Heart left ventricle (tissue), 16 donors: ENCODE results near the gene TRMT1. TPM values are rescaled to one million over a fixed set of nuclear protein-coding genes. Genes with fewer than 3 reads are reported as not detected.

Experiments
- ATAC-seq, 4 donors: fragments of 200-7000 bp; cut with Tn5 transposase; one replicate each; pipeline ENCODE4 v1.9.1; 2020 to 2022; ENCODE audit warnings: moderate library complexity in 4 of 4, mild to moderate bottlenecking in 3 of 4, moderate number of reproducible peaks in 1 of 4
- DNase-seq, 5 donors: peaks; one replicate each; pipeline ENCODE4 v3.0.0-alpha.2; 2020
- H3K27ac ChIP-seq, 12 donors: fragments of 200-600 bp; sonication (generic) in 4 of 12; one replicate each; pipeline versions ENCODE4 v1.5.0 to v1.8.0; 2016 to 2022; ENCODE audit warnings: mild to moderate bottlenecking in 2 of 12
- H3K27me3 ChIP-seq, 9 donors: fragments of 200-600 bp; sonication (generic) in 2 of 9; one replicate each; pipeline versions ENCODE4 v1.5.1 to v1.8.0; 2016 to 2022; ENCODE audit warnings: mild to moderate bottlenecking in 3 of 9
- H3K36me3 ChIP-seq, 9 donors: fragments of 200-600 bp; sonication (generic) in 2 of 9; one replicate each; pipeline versions ENCODE4 v1.5.0 to v1.8.0; 2018 to 2022; ENCODE audit warnings: mild to moderate bottlenecking in 2 of 9
- H3K4me1 ChIP-seq, 12 donors: fragments of 200-600 bp; sonication (generic) in 4 of 12; one replicate each; pipeline versions ENCODE4 v1.5.0 to v1.8.0; 2016 to 2022; ENCODE audit warnings: mild to moderate bottlenecking in 3 of 12
- H3K4me3 ChIP-seq, 12 donors: fragments of 200-600 bp; sonication (generic) in 4 of 12; one replicate each; pipeline versions ENCODE4 v1.5.0 to v1.8.0; 2017 to 2022; ENCODE audit warnings: mild to moderate bottlenecking in 9 of 12, moderate library complexity in 4 of 12
- H3K9me3 ChIP-seq, 12 donors: fragments of 200-600 bp; sonication (generic) in 4 of 12; one replicate each; pipeline versions ENCODE4 v1.5.0 to v1.8.0; 2016 to 2022; ENCODE audit warnings: mild to moderate bottlenecking in 1 of 12
- CTCF ChIP-seq, 12 donors: fragments of 200-600 bp; sonication (generic) in 4 of 12; IDR thresholded peaks; one replicate each; pipeline versions ENCODE4 v1.5.0 to v1.8.0; 2018 to 2022; ENCODE audit warnings: antibody characterized with exemption in 12 of 12, mild to moderate bottlenecking in 5 of 12
- POLR2A ChIP-seq, 2 donors: fragments of 450-650 bp; IDR thresholded peaks; one replicate each; pipeline ENCODE4 v1.6.1; 2017; ENCODE audit warnings: antibody characterized with exemption in 2 of 2, mild to moderate bottlenecking in 2 of 2, moderate library complexity in 2 of 2
- WGBS, 4 donors: extraction: QIAGEN DNeasy Blood & Tissue Kit in 2 of 4; methylation state at CpG; one replicate each; pipeline versions ENCODE4 v1.1.5 to v1.1.7; 2013 to 2018; 5-methylcytosine and 5-hydroxymethylcytosine counted together
- intact Hi-C, 10 donors: fragments of 100-400 bp; cut with DNase I; formaldehyde crosslinking; loops; one replicate each; pipeline versions ENCODE4 v1.11.1 to v1.14.2; 2022
- polyA plus RNA-seq, 2 donors: library from polyadenylated mRNA; stranded (reverse); fragments of 200-250 nt; gene quantifications; one replicate each; pipeline ENCODE4 v1.2.3, GENCODE V29; 2013
- total RNA-seq, 9 donors: library from RNA; depleted of rRNA in 2 of 9; stranded (reverse); fragments of >200 nt in 2 of 9; fragmentation: NEBNext Ultra II Directional in 3 of 9; extraction: Animal tissue kit (Norgen Biotek cat#: 25700) in 3 of 9; gene quantifications; one replicate each; pipeline versions ENCODE4 v1.1.0 to v1.2.4, GENCODE V29; 2016 to 2023
- donor health status: ischemic (EF 13 %, LVEDD 7.1; RV severe dilation, severe dysfunction).
- donor health status: healthy with polysubstance abuse.
- donor health status: DM: no; HTN: yes; CAD: no.
- donor health status: DM: no; HTN: no; CAD: no.
- donor health status: ischemic (EF 25% LVEDD 6.9; RV normal size, moderate dysfunction).
- donor health status: ischemic (EF 25% LVEDD 5.7; RV mildly dilated, moderate dysfunction).
- donor health status: healthy.
- donor health status: DM: yes; HTN: yes; CAD: no.
- donor health status: ischemic (EF 35%, LVEDD 5.7; RV mildly dilated, moderate dysfunction).
- donor health status: nonischemic (EF 11% LVEDD 7.7; RV severe dilation, severe dysfunction).
- donor health status: DM: yes; HTN: yes; CAD: no.
- donor health status: PGD.
- donor health status: ischemic (EF 29% LVEDD 5.4; RV normal size, mild dysfunction).
- donor health status: nonischemic (EF 23%, LVEDD 6.1; RV moderate dilation, normal function).

Gene TRMT1
- total and polyA plus RNA-seq, 11 donors = 15.1 to 32.4 (median 19.1) TPM

DNA sequence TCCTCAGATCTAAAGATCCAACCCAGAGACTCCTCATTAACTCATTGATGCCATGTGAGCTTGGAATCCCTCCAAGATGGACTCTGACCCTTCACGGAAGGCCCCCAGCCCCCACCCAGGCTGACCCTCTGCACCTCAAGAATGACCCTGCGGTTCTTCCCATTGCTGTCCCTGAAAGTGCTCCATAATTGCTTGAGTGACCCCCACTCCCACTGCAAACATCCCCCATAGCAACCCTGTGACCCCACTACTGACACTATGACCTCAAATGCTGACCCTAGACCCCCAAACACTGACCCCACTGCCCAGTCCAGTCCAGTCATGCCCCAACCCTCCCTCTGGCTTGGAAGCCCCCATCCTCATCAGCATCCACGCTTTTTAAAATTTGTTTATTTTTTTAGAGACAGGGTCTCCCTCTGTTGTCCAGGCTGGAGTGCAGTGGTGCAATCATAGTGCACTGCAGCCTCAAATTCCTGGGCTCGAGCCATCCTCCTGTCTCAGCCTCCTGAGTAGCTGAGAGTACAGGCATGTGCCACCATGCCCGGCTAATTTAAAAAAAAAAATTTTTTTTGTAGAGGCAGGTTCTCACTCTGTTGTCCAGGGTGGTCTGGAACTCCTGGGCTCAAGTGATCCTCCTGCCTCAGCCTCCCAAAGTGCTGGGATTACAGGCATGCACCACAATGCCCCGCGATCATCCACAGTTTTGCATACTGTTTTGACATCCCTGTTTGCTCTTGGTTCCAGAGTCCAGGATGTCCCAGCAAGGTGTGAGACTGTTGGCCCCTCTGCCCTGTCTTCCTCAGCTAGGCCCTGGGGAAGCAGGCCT is 14.7 kb downstream of the TRMT1 start:
- peaks cover 0 to 5% (median 0%) of the 10 kb centered on the region in 9 donors for H3K36me3 ChIP-seq
- WGBS, 4 donors = 58 to 80% (median 66%) methylated on average over 7 of the region's 7 CpGs
- TF ChIP-seq POLR2A (IDR thresholded peaks at IDR 0.05) = no peak
- TF ChIP-seq CTCF (IDR thresholded peaks at IDR 0.05) = no peak
- no peak for ATAC-seq
- no peaks in the 10 kb centered on the region for H3K9me3 ChIP-seq
- H3K4me1 ChIP-seq = peaks cover 6 to 79% (median 60%) of the 10 kb centered on the region in 12 donors
- H3K27me3 ChIP-seq = peaks cover 0 to 12% (median 0%) of the 10 kb centered on the region in 9 donors
- peak overlapping the region; percentile 15 to 75 (median 60) for H3K4me3 ChIP-seq
- no peak for DNase-seq
- intact Hi-C loops = loop anchor here in 8 of 10 donors (2.0 to 5.0 kb wide), 3 partner anchors 49 to 160 kb away; partner anchors contain the start of genes IER2 (in 7 of the 8) and STX10 (in 7 of the 8)
- H3K27ac ChIP-seq = peak overlapping the region; percentile 72 to 98 (median 92)

GRCh38 chr19:13100841-13101589 is 15.5 kb downstream of the TRMT1 start:
- Histone ChIP-seq H3K27ac (peak overlapping the region; percentile 42 to 98 (median 92)), H3K36me3 (no peaks in the 10 kb centered on the region), H3K4me1 (peaks cover 6 to 87% (median 67%) of the 10 kb centered on the region in 12 donors), H3K9me3 (no peaks in the 10 kb centered on the region), H3K4me3 (peak overlapping the region in 11 of 12 donors; percentile 21 to 75 (median 61)), H3K27me3 (peaks cover 0 to 12% (median 0%) of the 10 kb centered on the region in 9 donors)
- ATAC-seq (no peak), DNase-seq (peak in 1 of 5 donors; percentile 32)
- intact Hi-C loops = loop anchor here in 7 of 10 donors (5.0 kb wide), 2 partner anchors 51 to 161 kb away; partner anchors contain the start of genes IER2 (in 6 of the 7) and STX10 (in 6 of the 7)
- TF ChIP-seq CTCF (IDR thresholded peaks at IDR 0.05) (peak in 9 of 12 donors; percentile 7 to 47 (median 23)), POLR2A (IDR thresholded peaks at IDR 0.05) (no peak)
- WGBS, 4 donors = 67 to 77% (median 74%) methylated on average over 12 to 18 of the region's 18 CpGs

DNA sequence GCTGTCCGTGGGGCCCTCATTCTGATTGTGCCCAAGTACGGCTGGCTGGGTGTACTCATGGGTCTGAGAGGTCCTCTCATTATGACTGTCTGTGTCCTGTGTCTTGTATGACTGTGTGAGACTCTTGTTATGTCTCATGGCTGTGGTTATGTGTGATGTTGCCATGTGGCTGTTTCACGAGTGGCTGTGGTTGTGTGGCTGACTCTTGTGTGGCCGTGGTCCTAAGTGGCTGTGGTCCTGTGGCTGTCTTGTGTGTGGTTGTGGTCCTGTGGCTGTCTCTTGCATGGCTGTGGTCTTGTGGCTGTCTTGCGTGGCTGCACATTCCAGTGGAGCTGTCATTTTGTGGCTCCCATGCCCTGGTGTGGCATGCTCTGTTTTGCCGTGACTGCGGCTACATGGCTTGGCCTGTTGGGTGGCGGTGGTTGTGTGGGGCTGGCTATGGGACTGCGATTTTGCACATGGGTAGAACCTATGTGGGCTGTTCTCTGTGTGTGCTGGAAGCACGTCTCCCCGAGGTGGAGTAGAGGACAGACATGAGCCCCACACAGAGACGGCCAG is 16.4 kb downstream of the TRMT1 start:
- H3K9me3 ChIP-seq = no peaks in the 10 kb centered on the region
- H3K4me1 ChIP-seq = peaks cover 6 to 93% (median 75%) of the 10 kb centered on the region in 12 donors
- DNase-seq = peak in 1 of 5 donors; percentile 28
- ATAC-seq = no peak
- H3K27me3 ChIP-seq = peaks cover 0 to 12% (median 0%) of the 10 kb centered on the region in 9 donors
- WGBS, 4 donors = 74 to 90% (median 84%) methylated on average over 6 to 12 of the region's 12 CpGs
- TF ChIP-seq POLR2A (IDR thresholded peaks at IDR 0.05) (no peak), CTCF (IDR thresholded peaks at IDR 0.05) (no peak)
- peaks cover 0 to 6% (median 4%) of the 10 kb centered on the region in 9 donors for H3K36me3 ChIP-seq
- peak overlapping the region; percentile 83 to 98 (median 92) for H3K27ac ChIP-seq
- H3K4me3 ChIP-seq = peak overlapping the region in 10 of 12 donors; percentile 4 to 75 (median 52)
- intact Hi-C loops = loop anchor here in 7 of 10 donors (5.0 kb wide), 2 partner anchors 52 to 162 kb away; partner anchors contain the start of genes IER2 (in 6 of the 7) and STX10 (in 6 of the 7)
